ENCODE measurements around the gene TBX1.

- TF ChIP-seq CTCF (IDR thresholded peaks at IDR 0.05) (no peak), POLR2AphosphoS5 (IDR thresholded peaks at IDR 0.05) (no peak)
These were observed 39.6 kb upstream of the TBX1 start for GRCh38 chr22:19720999-19721329.
